Motor neuron (in vitro differentiated cells): Measurements from ENCODE around the gene LHX5. TPM values are rescaled to one million over a fixed set of nuclear protein-coding genes. Genes with fewer than 3 reads are reported as not detected.

Experiments
- ATAC-seq, 8 experiments: fragments of 200-7000 bp; cut with Tn5 transposase; replicated peaks in 6 of 8; 2 replicates each; pipeline ENCODE4 v1.8.0; 2021; ENCODE audit warnings: mild to moderate bottlenecking in 8 of 8, moderate library complexity in 8 of 8
- H3K27ac ChIP-seq, 2 donors: fragments of 250-450 bp; sonication (Bioruptor Pico); 2 replicates each; pipeline ENCODE4 v1.9.0; 2021; ENCODE audit warnings: antibody characterized with exemption in 2 of 2, mild to moderate bottlenecking in 2 of 2, moderate library complexity in 1 of 2
- H3K4me1 ChIP-seq, 2 donors: fragments of 250-450 bp; sonication (Bioruptor Pico); replicated peaks in 1 of 2; 2 replicates each; pipeline ENCODE4 v1.6.1; 2021; ENCODE audit warnings: antibody characterized with exemption in 2 of 2, mild to moderate bottlenecking in 2 of 2, moderate library complexity in 1 of 2
- H3K4me3 ChIP-seq, 5 donors: fragments of 250-450 bp; sonication (Bioruptor Pico); 2 replicates each; pipeline ENCODE4 v1.9.0; 2021; ENCODE audit warnings: antibody characterized with exemption in 5 of 5, mild to moderate bottlenecking in 5 of 5, moderate library complexity in 4 of 5
- WGBS, 10 experiments: fragments of 450-650 bp; shearing (Covaris generic); methylation state at CpG; one replicate each; pipeline ENCODE4 v1.0.0; 2022; 5-methylcytosine and 5-hydroxymethylcytosine counted together
- in situ Hi-C, 9 experiments: fragments of 400-800 bp; cut with MboI; loops; one replicate each; pipeline ENCODE4 v1.15.0; 2021; ENCODE audit warnings: low sequenced_read_pairs in 9 of 9, low pct_unique_long_range_greater_than_20kb in 2 of 9; ENCODE audit not compliant: unreplicated experiment in 9 of 9
- total RNA-seq, 8 experiments: library from RNA; unstranded; fragments of 300-600 nt; gene quantifications; 2 replicates each; pipeline versions ENCODE4 v1.2.3 to v1.2.4, GENCODE V29; 2022

Gene LHX5
- total RNA-seq, result under 1 TPM in 6 of 8 experiments, not detected in 2; 0.09 to 0.71 (median 0.45) TPM

DNA sequence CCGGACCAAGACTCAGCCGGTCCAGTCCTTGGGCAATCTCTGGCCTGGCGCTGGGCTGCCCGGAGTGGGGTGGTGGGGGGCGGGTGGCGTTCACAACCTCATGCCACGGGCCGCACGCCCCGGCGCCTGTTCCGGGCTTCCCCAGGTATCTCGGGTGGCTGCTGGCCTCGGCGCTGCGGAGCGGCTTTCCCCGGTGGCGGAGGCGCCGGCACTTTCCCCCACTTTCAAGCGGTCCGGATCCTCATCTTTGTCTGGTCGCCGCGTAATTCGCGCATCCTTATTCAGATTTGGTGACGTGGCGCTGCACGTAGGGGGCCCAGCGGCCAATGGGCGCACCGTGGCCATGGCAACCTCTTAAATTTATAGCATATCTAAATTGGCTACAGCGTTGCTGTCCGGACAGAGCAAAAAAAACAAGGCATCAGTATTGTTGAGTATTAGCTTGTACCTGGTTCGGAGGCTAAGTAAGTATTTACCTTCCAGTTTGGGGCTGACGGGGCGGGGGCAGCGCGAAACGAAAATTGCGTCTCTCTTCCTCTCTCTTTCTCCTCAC lies at the start of gene LHX5:
LHX5 (minus strand) TSS at position 253 of the 553 bp plus-strand sequence. CDS start 373 bp downstream, outside the sequence.
- H3K4me3 ChIP-seq, result peak within 1 kb of the TSS in 4 of 5 donors; percentile 9 to 37 (median 33)
- in situ Hi-C loops, result loop anchor here in 5 of 9 experiments (25.0 kb wide), 1 partner anchor 441 kb away; no protein-coding TSS in a partner anchor
- 0 to 5% (median 0%) methylated on average over 1 to 11 of the region's 43 CpGs; no CpG with 5 or more reads in 5 of the 10 experiments for WGBS, 10 experiments
- ATAC-seq, result peak in 6 of 8 experiments; percentile 36 to 74 (median 60)
- H3K27ac ChIP-seq, result no peak within 1 kb of the TSS
- peaks cover 8 to 31% of the 10 kb centered on the region in 2 donors for H3K4me1 ChIP-seq

DNA sequence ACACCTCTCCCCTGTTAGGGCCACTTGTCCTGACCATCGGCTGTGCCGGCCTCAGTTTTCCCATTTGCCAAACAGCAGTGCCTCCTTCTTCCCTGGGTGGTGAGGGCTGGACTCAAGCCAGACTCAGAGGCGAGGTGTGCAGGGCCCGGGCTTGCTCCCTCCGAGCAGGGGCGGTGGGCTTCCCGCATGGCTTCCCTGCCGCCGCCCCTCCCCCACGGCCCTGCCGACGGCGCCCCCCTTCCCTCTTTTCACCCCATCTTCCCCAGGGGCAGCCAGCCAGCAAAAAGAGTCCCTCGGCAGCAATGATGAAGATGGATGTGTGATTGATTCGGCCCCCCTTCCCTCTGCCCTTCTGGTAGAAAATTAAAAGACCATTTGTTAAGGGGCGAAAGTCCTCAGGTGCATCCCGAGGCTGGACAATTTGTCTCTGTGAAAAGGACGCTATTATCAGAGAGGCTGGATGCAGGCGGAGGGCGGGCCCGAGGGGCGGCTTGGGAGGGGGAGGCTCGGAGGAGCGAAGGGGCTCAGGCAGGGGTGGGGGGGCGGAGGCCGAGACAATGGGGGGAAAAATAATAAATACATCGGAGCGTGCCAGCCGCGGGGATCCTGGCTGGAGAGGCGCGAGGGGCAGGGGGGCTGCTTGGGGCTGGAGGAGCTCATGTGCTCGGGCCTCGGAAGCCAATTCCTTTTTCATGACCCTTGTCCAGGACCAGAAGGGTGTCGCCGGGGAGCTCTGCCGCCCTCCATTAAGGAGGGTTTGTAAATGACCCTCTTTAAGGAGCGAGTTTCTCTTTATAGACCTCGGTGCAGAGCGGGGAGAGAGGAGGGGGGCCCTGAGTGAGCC lies 48.0 kb upstream of the LHX5 start:
- H3K4me1 ChIP-seq, result peaks cover 10 to 19% of the 10 kb centered on the region in 2 donors
- ATAC-seq, result peak in 5 of 8 experiments; percentile 90 to 95 (median 93)
- in situ Hi-C loops, result no loop called here
- 0% methylated on average over 1 to 6 of the region's 40 CpGs; no CpG with 5 or more reads in 7 of the 10 experiments for WGBS, 10 experiments
- H3K27ac ChIP-seq, result no peak overlapping the region
- H3K4me3 ChIP-seq, result no peak overlapping the region

DNA sequence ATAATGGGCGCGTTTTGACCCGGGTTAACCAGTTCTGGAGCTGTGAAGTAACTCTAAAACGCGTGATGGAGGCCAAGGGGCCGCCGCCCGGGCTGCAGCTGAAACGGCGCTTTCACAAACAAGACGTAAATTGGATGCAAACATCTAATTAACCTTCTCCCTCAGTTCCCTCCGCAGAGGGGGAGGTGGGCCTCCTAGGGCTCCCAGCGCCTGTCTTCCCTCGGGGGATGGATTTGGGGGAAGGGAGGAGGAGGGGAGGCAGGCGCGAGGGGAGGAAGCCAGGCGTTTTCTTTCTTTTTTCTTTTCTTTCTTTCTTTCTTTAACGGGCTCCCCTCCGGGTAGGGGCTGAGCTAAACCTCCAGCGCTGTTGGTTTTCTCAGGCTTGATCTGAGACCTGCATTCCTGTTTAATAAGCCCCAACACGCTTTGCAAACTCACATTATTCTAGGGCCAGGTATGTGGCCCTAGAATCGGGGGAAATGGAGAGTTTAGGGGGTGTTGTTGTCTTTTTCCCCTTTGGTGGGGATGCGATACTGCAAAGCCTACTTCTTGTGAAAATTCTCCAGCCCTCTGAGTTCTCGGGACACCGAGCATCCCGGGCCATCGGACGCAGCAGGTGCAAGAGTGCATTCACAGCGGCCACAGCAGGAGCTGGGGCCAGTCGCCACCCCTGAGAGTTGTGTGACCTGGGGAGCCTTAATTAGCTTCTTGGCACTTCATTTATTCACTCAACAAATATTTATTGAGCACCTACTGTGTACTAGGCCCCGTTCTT lies 43.6 kb upstream of the LHX5 start:
- Histone ChIP-seq H3K27ac (no peak overlapping the region), H3K4me3 (no peak overlapping the region), H3K4me1 (peaks cover 8 to 16% of the 10 kb centered on the region in 2 donors)
- in situ Hi-C loops, result no loop called here
- 0 to 16% (median 0%) methylated on average over 1 to 15 of the region's 31 CpGs; no CpG with 5 or more reads in 3 of the 10 experiments for WGBS, 10 experiments
- no peak for ATAC-seq

DNA sequence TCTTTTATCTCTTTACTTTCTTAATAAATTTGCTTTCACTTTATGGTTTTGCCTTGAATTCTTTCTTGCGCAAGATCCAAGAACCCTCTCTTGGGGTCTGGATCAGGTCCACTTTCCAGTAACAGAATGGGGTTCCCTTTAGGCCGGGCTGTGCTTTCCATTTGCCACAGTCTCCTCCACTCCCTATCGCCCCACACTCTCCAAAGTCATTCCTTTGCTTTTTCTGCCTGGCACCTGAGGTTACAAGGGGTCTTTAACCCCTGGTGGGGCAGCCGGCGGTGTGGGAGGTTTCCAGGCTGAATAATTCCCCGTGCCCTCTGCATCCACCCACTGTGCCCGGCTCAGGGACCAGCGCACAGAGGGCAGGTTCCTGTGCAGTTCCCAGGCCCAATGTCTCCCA lies 42.9 kb upstream of the LHX5 start:
- whole genome bisulfite sequencing, 10 experiments, result 20 to 100% (median 57%) methylated on average over 1 to 4 of the region's 8 CpGs; no CpG with 5 or more reads in 1 of the 10 experiments
- in situ Hi-C loops, result no loop called here
- peaks cover 4 to 13% of the 10 kb centered on the region in 2 donors for H3K4me1 ChIP-seq
- no peak overlapping the region for H3K27ac ChIP-seq
- no peak for ATAC-seq
- H3K4me3 ChIP-seq, result no peak overlapping the region

DNA sequence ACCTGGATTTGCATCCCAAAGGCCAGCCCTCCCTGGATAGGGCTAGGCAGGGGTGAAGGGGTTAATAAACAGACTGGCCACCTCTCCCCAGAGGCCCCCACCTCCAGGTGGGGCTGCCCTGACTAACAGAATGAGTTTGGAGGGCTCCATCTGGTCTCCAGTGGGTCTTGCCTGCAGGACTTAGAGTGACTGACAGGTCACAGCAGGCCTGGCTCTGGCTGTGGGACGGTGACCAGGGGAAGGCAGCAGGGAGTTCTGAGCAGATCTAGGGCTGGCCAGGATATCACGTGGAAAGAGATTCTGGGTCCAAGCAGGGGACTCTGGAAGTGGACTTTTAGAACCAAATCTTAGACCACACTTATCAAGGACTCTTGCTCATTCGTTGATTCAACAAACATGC lies 40.9 kb upstream of the LHX5 start:
- H3K4me1 ChIP-seq, result peaks cover 0 to 6% of the 10 kb centered on the region in 2 donors
- in situ Hi-C loops, result no loop called here
- WGBS, 10 experiments, result 0 to 40% (median 0%) methylated on average over 1 to 3 of the region's 3 CpGs; no CpG with 5 or more reads in 3 of the 10 experiments
- no peak for ATAC-seq
- no peak overlapping the region for H3K27ac ChIP-seq
- H3K4me3 ChIP-seq, result no peak overlapping the region

DNA sequence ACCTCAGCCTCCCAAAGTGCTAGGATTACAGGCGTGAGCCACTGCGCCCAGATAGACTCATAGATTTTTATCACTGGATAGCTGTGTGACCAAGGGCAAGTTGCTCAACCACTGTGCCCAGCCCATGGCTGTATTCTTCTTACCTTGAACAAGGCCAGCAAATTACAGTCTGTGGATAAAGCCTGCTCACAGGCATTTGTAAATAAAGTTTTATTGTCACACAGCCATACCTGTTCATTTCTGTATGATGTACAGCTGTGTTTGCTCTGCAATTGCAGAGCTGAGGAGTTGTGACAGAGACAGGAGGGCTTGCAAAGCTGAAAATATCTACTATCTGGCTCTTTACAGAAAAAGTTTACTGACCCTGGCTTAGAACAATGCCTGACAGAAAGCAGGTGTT lies 35.2 kb upstream of the LHX5 start:
- 20 to 83% (median 56%) methylated on average over 1 to 2 of the region's 2 CpGs; no CpG with 5 or more reads in 6 of the 10 experiments for WGBS, 10 experiments
- no peak overlapping the region for H3K27ac ChIP-seq
- no peaks in the 10 kb centered on the region for H3K4me1 ChIP-seq
- in situ Hi-C loops, result no loop called here
- no peak overlapping the region for H3K4me3 ChIP-seq
- no peak for ATAC-seq

DNA sequence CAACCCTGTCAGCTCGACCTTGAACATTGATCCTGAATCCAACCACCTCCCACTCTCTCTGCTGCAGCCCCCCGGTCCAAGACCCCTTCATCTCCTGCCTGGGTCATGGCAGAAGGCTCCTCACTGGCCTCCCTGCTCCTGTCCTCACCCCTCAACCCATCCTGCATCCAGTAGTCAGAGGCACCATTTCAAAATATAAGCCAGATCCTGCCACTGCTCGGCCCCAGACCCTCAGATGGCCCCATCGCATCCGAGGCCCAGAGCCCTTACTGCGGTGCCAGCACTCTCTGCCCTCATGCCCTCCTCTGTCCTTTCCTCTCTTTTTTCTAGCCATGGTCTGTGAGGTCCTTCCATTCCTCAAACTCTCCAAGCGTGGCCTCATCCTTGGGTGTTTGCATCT lies 34.3 kb upstream of the LHX5 start:
- Histone ChIP-seq H3K27ac (no peak overlapping the region), H3K4me3 (no peak overlapping the region), H3K4me1 (peaks cover 0 to 2% of the 10 kb centered on the region in 2 donors)
- 20 to 68% (median 40%) methylated on average over 1 to 4 of the region's 7 CpGs; no CpG with 5 or more reads in 5 of the 10 experiments for WGBS, 10 experiments
- in situ Hi-C loops, result no loop called here
- no peak for ATAC-seq

DNA sequence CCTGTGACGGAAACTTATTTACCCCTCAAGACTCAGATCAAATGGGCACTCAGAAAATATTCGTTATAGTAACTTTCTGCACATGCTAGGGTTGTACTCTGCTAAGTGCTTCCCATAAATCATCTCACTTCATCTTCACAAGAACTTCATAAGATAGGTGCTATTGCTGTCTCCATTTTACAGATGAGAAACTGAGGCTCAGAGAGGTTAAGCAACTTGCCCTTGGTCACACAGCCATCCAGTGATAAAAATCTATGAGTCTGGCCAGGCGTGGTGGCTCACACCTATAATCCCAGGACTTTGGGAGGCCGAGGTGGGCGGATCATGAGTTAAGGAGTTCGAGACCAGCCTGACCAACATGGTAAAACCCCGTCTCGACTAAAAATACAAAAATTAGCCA lies 33.2 kb upstream of the LHX5 start:
- in situ Hi-C loops, result no loop called here

DNA sequence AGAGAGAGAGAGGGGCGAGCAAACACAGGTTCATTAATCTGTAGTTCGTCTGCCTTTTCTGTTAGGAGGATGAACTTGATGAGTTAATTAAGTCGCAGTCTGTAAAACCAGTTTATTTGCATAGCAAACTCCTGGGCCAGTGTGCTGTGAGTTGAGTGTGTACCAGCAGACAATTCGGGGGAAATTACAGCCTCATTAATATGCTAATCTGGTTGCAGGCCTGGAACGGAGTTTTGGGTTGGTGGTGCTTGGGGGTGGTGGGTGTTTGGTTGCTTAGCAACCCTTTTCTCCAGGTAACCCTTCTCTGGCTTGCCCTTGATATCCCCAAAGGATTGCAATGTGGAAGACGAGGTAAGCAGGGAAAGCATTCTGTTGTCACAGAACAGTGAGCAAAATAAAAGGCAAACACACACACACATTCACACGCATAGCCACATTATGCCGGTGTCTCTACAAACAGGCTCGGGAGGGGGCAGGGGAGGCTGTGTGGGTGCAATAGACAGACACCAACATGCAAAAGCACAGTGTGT lies 29.2 kb upstream of the LHX5 start:
- Histone ChIP-seq H3K4me3 (no peak overlapping the region), H3K27ac (no peak overlapping the region), H3K4me1 (peaks cover 2 to 9% of the 10 kb centered on the region in 2 donors)
- 0 to 50% (median 15%) methylated on average over 1 to 9 of the region's 9 CpGs for WGBS, 10 experiments
- in situ Hi-C loops, result no loop called here
- peak in 1 of 8 experiments; percentile 10 for ATAC-seq

More for the DNA sequence above, 33.2 kb upstream of the LHX5 start:
- Histone ChIP-seq H3K4me3 (no peak overlapping the region), H3K27ac (no peak overlapping the region), H3K4me1 (peaks cover 0 to 9% of the 10 kb centered on the region in 2 donors)
- WGBS, 10 experiments, result 3 to 88% (median 55%) methylated on average over 2 to 8 of the region's 8 CpGs; no CpG with 5 or more reads in 2 of the 10 experiments
- no peak for ATAC-seq

DNA sequence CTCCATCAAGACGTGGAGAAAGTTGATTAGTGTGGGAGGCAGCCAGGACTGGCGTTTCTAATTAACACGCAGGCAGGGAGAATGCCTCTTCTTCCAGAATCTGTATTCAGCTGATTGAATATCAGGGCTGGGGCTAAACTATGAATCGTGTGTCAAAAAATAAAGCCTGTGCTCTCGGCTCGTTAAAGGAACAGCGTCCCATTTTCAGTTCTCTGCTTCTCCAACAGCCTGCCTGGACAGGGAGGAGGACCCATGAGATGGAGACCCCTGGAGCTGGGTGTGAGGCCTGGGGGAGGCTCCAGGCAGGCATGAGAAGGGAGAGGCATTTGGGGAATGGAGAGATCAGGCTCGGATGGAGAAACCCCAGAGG lies 28.6 kb upstream of the LHX5 start:
- ATAC-seq, result no peak
- Histone ChIP-seq H3K4me3 (no peak overlapping the region), H3K27ac (no peak overlapping the region), H3K4me1 (peaks cover 2 to 9% of the 10 kb centered on the region in 2 donors)
- WGBS, 10 experiments, result 0 to 56% (median 19%) methylated on average over 2 to 8 of the region's 8 CpGs; no CpG with 5 or more reads in 2 of the 10 experiments
- in situ Hi-C loops, result no loop called here

DNA sequence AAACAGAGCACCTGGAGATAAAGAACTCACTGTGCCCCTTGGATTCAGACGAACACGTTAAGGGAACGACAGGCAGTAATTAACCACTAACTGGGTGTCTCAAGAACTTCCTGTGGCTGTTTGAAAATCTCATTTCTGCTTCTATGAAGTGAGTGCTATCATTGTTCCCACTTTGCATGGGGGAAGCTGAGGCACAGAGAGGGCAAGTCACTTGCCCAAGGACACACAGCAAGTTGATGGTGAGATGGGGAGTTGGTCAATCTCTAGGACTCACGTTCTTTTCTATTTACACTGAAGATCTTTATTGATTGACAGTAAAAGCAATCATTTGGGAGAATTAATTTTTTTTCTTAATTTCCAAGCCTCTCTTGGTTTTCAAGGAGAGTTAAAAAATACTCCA lies 26.8 kb upstream of the LHX5 start:
- peaks cover 2 to 9% of the 10 kb centered on the region in 2 donors for H3K4me1 ChIP-seq
- ATAC-seq, result no peak
- in situ Hi-C loops, result no loop called here
- H3K4me3 ChIP-seq, result no peak overlapping the region
- no peak overlapping the region for H3K27ac ChIP-seq
- WGBS, 10 experiments, result 0 to 93% (median 60%) methylated on average over 1 to 4 of the region's 4 CpGs; no CpG with 5 or more reads in 1 of the 10 experiments

DNA sequence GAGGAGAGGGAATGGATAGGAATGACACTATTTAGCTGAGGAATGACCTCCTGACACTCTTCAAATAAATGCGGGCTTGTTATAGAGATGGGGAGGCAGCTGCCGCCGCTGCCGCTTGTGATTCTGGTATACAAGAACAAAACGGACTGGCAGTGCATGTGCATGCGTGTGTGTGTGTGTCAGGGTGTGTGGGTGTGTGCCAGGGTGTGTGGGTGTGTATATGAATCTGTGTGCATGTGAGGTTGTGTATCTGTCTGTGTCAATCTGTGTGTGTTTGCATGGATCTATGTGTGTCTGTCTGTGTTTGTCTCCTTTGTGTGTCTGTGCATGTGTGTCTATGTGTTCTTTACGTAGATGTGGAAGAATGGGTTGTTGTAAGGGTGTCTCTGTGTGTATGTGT lies 26.0 kb upstream of the LHX5 start:
- Histone ChIP-seq H3K4me1 (peaks cover 2 to 9% of the 10 kb centered on the region in 2 donors), H3K4me3 (no peak overlapping the region), H3K27ac (no peak overlapping the region)
- in situ Hi-C loops, result no loop called here
- 29 to 85% (median 47%) methylated on average over 3 to 7 of the region's 7 CpGs; no CpG with 5 or more reads in 4 of the 10 experiments for WGBS, 10 experiments
- no peak for ATAC-seq
